Activated T-cell treated with anti-CD3 and anti-CD28 coated beads, Interleukin-2, amount 50 U/mL, for 72 hours (primary cell): ENCODE data around the gene PRKN. TPM values are rescaled to one million over a fixed set of nuclear protein-coding genes. Genes with fewer than 3 reads are reported as not detected.

Source experiments
- ATAC-seq, 2 donors: fragments of 150-1000 bp; cut with Tn5 transposase; replicated peaks in 1 of 2; 2 replicates each; pipeline ENCODE4 v1.10.0; 2021; ENCODE audit warnings: moderate library complexity in 2 of 2, mild to moderate bottlenecking in 1 of 2
- DNase-seq, 2 donors: peaks; one replicate each; pipeline ENCODE4 v3.0.0; 2021 to 2022; ENCODE audit warnings: mixed read lengths in 1 of 2
- H3K27ac Mint-ChIP-seq: one replicate; pipeline ENCODE4 v1.8.0; 2022; ENCODE audit warnings: mild to moderate bottlenecking, moderate library complexity, mixed read lengths
- H3K27me3 Mint-ChIP-seq: one replicate; pipeline ENCODE4 v1.8.0; 2022; ENCODE audit warnings: low read depth, mixed read lengths
- H3K36me3 Mint-ChIP-seq, 2 donors: one replicate each; pipeline ENCODE4 v1.8.0; 2022; ENCODE audit warnings: mixed read lengths in 2 of 2, mild to moderate bottlenecking in 1 of 2; ENCODE audit not compliant: insufficient read depth in 2 of 2
- H3K4me1 Mint-ChIP-seq: one replicate; pipeline ENCODE4 v1.8.0; 2022; ENCODE audit warnings: low read depth, mixed read lengths
- H3K4me3 Mint-ChIP-seq, 2 donors: one replicate each; pipeline ENCODE4 v1.8.0; 2022; ENCODE audit warnings: mild to moderate bottlenecking in 2 of 2, mixed read lengths in 2 of 2, moderate library complexity in 2 of 2
- H3K9me3 Mint-ChIP-seq, 2 donors: one replicate each; pipeline ENCODE4 v1.8.0; 2022; ENCODE audit warnings: mixed read lengths in 2 of 2
- total RNA-seq, 2 donors: library from RNA; stranded (reverse); gene quantifications; one replicate each; pipeline ENCODE4 v1.2.3, GENCODE V29; 2022

PRKN gene
- total RNA-seq, 2 donors from 2014 or later = 2.5 to 2.8 TPM

- ATAC-seq = no peak
- Mint-ChIP-seq H3K36me3 (no peaks in the 10 kb centered on the region), H3K27me3 (no peaks in the 10 kb centered on the region), H3K9me3 (peaks cover 0 to 3% of the 10 kb centered on the region in 2 donors), H3K27ac (no peak overlapping the region), H3K4me3 (no peak overlapping the region), H3K4me1 (no peaks in the 10 kb centered on the region)
- no peak for DNase-seq
Measured at GRCh38 chr6:162379757-162380409, 347.7 kb downstream of the PRKN start.

- Mint-ChIP-seq H3K9me3 (peaks cover 0 to 3% of the 10 kb centered on the region in 2 donors), H3K27me3 (no peaks in the 10 kb centered on the region), H3K36me3 (no peaks in the 10 kb centered on the region), H3K27ac (no peak overlapping the region), H3K4me1 (no peaks in the 10 kb centered on the region), H3K4me3 (no peak overlapping the region)
- DNase-seq (no peak), ATAC-seq (no peak)
Measured at GRCh38 chr6:162377735-162378134, 349.8 kb downstream of the PRKN start.

GRCh38 chr6:162373868-162374267, 353.7 kb downstream of the PRKN start:
- ATAC-seq (no peak), DNase-seq (no peak)
- Mint-ChIP-seq H3K9me3 (peaks cover 1 to 3% of the 10 kb centered on the region in 2 donors), H3K4me1 (no peaks in the 10 kb centered on the region), H3K27me3 (no peaks in the 10 kb centered on the region), H3K4me3 (no peak overlapping the region), H3K36me3 (no peaks in the 10 kb centered on the region), H3K27ac (no peak overlapping the region)

DNA sequence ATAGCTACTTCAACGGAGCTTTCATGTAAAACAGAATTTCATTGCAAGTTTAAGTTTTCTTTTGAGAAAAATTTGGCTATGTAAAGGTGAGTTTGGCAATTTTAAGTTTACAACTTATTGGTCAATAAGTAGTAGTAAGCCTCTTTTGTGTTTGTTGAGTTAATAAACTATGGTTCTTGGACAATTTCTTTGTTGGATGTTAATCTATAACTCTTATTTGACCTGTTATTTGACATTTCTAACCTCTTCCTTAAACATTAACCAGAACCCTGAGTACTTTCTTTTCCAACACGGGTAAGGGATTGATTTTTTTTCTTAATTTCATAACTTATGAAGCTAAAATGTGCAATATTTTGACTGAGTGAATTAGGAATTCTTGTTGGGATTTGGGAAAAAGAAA, 354.4 kb downstream of the PRKN start:
- DNase-seq = no peak
- peaks cover 1 to 3% of the 10 kb centered on the region in 2 donors for H3K9me3 Mint-ChIP-seq
- H3K4me3 Mint-ChIP-seq = no peak overlapping the region
- no peaks in the 10 kb centered on the region for H3K36me3 Mint-ChIP-seq
- no peak for ATAC-seq
- H3K4me1 Mint-ChIP-seq = no peaks in the 10 kb centered on the region
- no peak overlapping the region for H3K27ac Mint-ChIP-seq
- no peaks in the 10 kb centered on the region for H3K27me3 Mint-ChIP-seq

GRCh38 chr6:162372106-162372505, 355.5 kb downstream of the PRKN start:
- Mint-ChIP-seq H3K27me3 (no peaks in the 10 kb centered on the region), H3K36me3 (no peaks in the 10 kb centered on the region), H3K27ac (no peak overlapping the region), H3K4me3 (no peak overlapping the region), H3K4me1 (no peaks in the 10 kb centered on the region), H3K9me3 (peaks cover 1 to 3% of the 10 kb centered on the region in 2 donors)
- DNase-seq (no peak), ATAC-seq (no peak)

- Mint-ChIP-seq H3K4me1 (no peaks in the 10 kb centered on the region), H3K4me3 (no peak overlapping the region), H3K36me3 (no peaks in the 10 kb centered on the region), H3K27me3 (no peaks in the 10 kb centered on the region), H3K27ac (no peak overlapping the region), H3K9me3 (peaks cover 1 to 3% of the 10 kb centered on the region in 2 donors)
- ATAC-seq (no peak), DNase-seq (no peak)
Measured at GRCh38 chr6:162371121-162371520, 356.4 kb downstream of the PRKN start.

- Mint-ChIP-seq H3K27ac (no peak overlapping the region), H3K4me3 (no peak overlapping the region), H3K4me1 (no peaks in the 10 kb centered on the region), H3K27me3 (no peaks in the 10 kb centered on the region), H3K9me3 (peaks cover 0 to 5% of the 10 kb centered on the region in 2 donors), H3K36me3 (no peaks in the 10 kb centered on the region)
- DNase-seq (no peak), ATAC-seq (no peak)
Measured at GRCh38 chr6:162369091-162369490, 358.5 kb downstream of the PRKN start.

DNA sequence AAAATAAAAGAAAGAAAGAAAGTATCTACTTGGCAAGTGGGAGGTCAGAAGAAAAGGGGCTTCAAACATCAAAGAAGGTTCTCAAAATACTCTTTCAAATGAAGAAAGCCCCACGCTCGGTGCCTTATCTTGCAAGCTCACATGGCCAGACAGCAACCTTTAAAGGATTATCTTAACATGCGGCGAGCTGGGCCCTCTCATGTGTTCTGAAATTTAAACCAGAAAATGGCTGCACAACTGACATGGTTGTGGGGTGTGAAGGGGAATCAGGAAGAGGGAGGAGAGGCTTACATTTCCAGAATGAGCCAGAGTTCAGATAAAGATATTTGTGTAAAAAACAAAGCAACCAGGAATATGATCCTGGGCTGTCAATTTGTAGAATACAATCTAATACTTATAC, 363.1 kb downstream of the PRKN start:
- H3K27ac Mint-ChIP-seq = no peak overlapping the region
- H3K27me3 Mint-ChIP-seq = no peaks in the 10 kb centered on the region
- H3K9me3 Mint-ChIP-seq = peaks cover 0 to 4% of the 10 kb centered on the region in 2 donors
- DNase-seq = no peak
- H3K4me1 Mint-ChIP-seq = no peaks in the 10 kb centered on the region
- H3K36me3 Mint-ChIP-seq = peaks cover 0 to 2% of the 10 kb centered on the region in 2 donors
- no peak for ATAC-seq
- no peak overlapping the region for H3K4me3 Mint-ChIP-seq

- ATAC-seq (no peak), DNase-seq (no peak)
- Mint-ChIP-seq H3K4me1 (no peaks in the 10 kb centered on the region), H3K4me3 (no peak overlapping the region), H3K27me3 (no peaks in the 10 kb centered on the region), H3K9me3 (peaks cover 0 to 4% of the 10 kb centered on the region in 2 donors), H3K36me3 (peaks cover 0 to 2% of the 10 kb centered on the region in 2 donors), H3K27ac (no peak overlapping the region)
Measured at GRCh38 chr6:162363757-162364156, 363.8 kb downstream of the PRKN start.

DNA sequence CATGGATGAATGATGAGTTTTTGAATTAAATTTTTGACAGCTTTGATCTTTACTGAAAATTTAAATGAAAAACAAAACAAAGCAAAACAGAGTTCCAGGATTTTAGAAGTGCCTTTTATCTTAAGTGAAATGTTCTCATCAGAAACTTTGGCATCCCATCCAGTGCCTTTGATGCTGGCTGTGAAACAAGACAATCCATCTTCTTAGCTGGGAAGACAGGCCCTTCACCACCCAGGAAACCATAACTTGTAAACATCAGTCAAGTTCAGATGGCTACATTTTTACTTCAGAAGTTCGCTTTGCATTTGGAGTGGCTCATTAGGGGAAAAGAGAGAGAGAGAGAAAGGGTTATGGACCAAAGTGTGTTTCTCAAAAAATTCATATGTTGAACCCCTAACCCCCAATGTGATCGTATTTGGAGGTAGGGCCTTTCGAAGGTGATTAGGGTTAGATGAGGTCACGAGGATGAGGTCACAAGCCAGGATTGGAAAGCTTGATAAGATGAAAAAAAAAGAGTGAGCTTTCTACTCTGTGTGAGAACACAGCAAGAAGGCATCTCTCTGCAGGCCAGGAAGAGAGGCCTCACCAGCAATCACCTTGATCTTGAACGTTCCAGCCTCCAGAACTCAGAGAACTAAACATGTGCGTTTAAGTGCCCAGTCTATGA, 366.5 kb downstream of the PRKN start:
- Mint-ChIP-seq H3K36me3 (peaks cover 0 to 2% of the 10 kb centered on the region in 2 donors), H3K4me1 (no peaks in the 10 kb centered on the region), H3K9me3 (peaks cover 0 to 4% of the 10 kb centered on the region in 2 donors), H3K4me3 (no peak overlapping the region), H3K27ac (no peak overlapping the region), H3K27me3 (no peaks in the 10 kb centered on the region)
- ATAC-seq = no peak
- no peak for DNase-seq

DNA sequence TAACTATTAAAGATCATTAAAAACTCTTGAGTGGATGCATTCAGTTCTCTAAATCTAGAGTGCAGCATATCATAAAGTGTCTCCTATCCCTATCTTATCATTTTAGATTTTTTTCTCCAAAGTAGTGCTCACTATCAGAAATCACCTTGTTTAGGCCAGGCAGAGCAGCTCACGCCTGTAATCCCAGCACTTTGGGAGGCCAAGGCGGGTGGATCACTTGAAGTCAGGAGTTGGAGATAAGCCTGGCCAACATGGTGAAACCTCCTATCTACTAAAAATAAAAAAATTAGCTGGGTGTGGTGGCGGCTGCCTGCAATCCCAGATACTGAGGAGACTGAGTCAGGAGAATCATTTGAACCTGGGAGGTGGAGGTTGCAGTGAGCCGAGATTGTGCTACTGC, 368.9 kb downstream of the PRKN start:
- Mint-ChIP-seq H3K27ac (no peak overlapping the region), H3K27me3 (no peaks in the 10 kb centered on the region), H3K4me3 (no peak overlapping the region), H3K9me3 (no peaks in the 10 kb centered on the region), H3K36me3 (peaks cover 0 to 2% of the 10 kb centered on the region in 2 donors), H3K4me1 (no peaks in the 10 kb centered on the region)
- ATAC-seq (no peak), DNase-seq (no peak)

DNA sequence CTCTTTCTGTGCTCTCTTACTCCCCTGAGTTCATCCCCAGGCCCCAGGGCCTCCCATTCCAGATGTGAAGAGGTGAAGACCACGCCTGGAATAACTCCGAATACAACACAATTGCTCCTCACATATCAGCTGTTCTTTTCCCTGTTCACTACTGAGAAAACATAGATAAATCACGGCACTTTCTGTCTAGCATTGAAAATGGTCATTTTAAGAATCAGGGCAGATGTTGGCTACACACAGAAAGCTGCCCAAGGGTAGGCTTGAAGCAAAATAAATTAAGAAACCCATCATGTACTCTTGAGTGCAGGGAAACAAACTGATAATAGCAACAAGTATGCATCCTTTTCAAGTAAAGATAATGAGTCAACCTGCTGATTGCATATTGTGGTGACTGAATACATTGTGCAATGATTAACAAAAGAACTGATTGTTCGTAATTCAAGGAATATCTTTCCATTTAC, 382.5 kb downstream of the PRKN start:
- DNase-seq (no peak), ATAC-seq (no peak)
- peaks cover 0 to 2% of the 10 kb centered on the region in 2 donors for H3K36me3 Mint-ChIP-seq
- peaks cover 0 to 5% of the 10 kb centered on the region in 2 donors for H3K9me3 Mint-ChIP-seq
- H3K4me3 Mint-ChIP-seq = no peak overlapping the region
- no peaks in the 10 kb centered on the region for H3K27me3 Mint-ChIP-seq
- no peaks in the 10 kb centered on the region for H3K4me1 Mint-ChIP-seq
- H3K27ac Mint-ChIP-seq = no peak overlapping the region

- no peaks in the 10 kb centered on the region for H3K4me1 Mint-ChIP-seq
Measured at GRCh38 chr6:162344646-162345010, 382.9 kb downstream of the PRKN start.

More at GRCh38 chr6:162344646-162345010, 382.9 kb downstream of the PRKN start:
- H3K27ac Mint-ChIP-seq = no peak overlapping the region
- peaks cover 0 to 5% of the 10 kb centered on the region in 2 donors for H3K9me3 Mint-ChIP-seq
- no peak overlapping the region for H3K4me3 Mint-ChIP-seq
- no peak for ATAC-seq
- no peaks in the 10 kb centered on the region for H3K27me3 Mint-ChIP-seq
- peaks cover 0 to 2% of the 10 kb centered on the region in 2 donors for H3K36me3 Mint-ChIP-seq
- DNase-seq = no peak
